GM21447 (cell line): ENCODE measurements around the gene UBA52.
"Not testable (repeated sequence)": the region's sequence is repeated elsewhere in the genome, so short reads cannot be mapped to it uniquely, and the experiment has no call there.

ENCODE experiments used
- ATAC-seq: cut with Tn5 transposase; IDR thresholded peaks from one replicate; pipeline ENCODE4 v1.9.1; 2021; ENCODE audit not compliant: unreplicated experiment

The UBA52 gene

GRCh38 chr19:18571564-18572344 lies at the start of gene UBA52:
Gene UBA52 (plus strand): TSS chr19:18571857. CDS start chr19:18573301, 1,444 bp downstream.
- ATAC-seq: peak; percentile 89

DNA sequence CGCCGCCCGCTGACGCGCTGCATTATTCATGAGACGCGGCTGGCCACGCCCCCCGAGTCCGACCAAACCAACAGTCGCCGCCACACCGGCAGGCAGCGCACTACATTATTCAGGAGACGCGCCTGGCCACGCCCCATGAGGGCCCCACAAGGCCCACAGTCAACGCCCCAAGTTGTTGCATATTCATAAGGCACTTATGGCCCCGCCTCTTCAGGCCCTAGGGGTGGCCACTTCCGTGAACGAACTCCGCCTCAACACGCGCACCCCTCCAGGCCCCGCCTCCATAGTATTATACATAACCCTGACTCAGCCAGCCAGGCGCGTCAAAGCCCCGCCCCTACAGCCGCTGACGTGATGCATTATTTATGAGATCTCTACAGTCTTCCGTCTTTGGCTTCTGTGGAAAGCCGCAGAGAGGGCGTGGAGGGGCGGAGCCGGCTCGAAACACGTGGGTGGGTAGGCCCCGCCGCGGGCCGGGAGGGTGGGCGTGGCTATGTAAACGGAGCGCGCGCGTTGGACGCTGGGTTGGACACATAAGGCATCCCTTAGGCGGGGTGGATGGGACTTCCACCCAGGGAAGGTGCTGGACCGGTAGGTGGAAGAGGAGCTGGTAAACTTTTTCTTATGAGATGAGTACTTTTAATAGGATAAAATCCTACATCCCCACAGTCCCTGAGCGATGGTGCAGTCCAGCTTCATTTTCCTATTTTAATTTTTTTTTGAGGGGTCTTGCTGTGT lies 49.4 kb upstream of the UBA52 start:
- peak; percentile 87 for ATAC-seq

GRCh38 chr19:18522862-18523440 lies 48.7 kb upstream of the UBA52 start:
- ATAC-seq: not testable (repeated sequence)

DNA sequence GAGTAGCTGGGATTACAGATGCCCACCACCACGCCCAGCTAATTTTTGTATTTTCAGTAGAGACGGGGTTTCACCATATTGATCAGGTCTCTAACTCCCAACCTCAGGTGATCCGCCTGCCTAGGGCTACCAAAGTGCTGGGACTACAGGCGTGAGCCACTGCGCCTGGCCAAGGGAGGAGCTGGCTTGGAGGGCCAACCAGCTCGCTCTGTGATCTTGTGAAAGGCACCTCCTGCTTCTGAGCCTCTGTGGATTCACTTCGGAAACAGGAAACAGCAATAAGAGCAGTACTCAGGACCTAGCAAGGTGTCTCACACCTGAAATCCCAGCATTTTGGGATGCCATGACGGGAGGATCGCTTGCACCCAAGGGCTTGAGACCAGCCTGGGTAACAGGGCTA lies 47.8 kb upstream of the UBA52 start:
- ATAC-seq: no peak

GRCh38 chr19:18526316-18526715 lies 45.3 kb upstream of the UBA52 start:
- ATAC-seq: no peak

DNA sequence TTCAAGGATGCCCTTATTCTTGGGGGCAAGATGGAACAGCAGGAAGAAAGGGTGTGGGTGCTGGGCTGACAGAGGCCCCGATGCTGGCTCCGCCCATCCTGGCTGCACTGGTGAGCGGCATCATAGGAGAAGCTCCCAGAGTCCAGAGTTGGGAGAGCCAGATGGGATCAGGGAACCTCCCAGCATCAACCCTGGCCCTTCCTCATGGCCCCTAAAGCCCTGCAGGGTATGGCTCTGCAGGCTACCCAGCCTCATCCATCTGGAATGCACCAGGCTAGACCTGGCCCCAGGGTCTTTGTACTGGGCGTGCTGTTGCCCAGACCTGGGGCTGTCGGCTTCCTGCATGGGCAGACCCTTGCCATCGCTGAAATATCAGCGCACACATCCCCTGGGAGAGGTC lies 41.9 kb upstream of the UBA52 start:
- ATAC-seq: no peak

DNA sequence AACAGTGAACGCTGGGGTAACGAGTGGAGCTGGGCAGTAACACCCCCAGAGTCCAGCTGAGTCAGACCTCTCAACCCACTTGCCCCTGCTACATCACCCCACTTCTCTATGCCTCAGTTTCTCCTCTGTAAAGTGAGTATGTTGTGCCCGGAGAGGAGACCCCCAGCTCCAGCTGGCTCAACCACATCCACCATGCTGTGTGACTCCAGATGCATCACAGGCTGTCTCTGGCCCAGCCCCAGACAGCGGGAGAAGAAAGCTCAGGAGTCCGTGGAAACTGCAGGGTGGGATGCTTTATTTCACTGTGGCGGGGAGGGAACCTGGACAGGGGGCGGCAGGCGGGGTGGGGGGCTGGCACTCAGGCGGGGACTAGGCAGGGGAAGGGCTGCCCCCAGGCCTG lies 40.2 kb upstream of the UBA52 start:
- no peak for ATAC-seq

DNA sequence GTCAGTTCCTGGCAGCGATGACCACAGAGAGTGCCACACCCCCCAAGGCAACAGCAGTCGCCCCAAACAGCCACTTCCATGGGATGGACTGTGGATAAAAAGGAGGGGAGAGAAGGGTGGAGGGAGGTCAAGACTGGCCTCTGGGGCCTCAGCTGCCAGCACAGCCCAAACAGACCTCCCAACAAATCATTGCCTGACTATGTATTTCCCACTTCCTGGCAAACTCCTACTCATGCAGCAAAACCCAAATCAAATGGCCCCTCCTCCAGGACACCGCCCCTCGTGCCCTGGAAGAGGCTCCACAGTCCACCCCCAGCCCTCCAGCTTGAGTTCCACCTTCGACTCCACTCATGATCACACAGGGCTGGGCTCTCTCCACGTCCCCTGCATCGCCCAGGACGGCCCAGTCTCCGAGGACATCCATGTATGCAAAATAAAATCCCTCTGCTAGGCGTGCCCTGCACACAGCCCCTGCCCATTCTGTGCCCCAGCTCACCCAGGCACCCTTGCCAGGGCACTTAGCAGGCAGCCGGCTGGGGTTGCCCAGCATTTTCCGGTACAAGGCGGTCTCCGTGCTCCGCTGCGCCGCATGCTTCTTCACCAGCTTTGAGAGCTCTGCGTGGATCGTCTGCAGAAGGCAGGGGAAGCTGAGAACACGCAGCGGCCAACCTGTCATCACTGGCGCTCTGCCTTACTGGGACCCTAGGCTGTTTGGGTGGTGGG lies 39.3 kb upstream of the UBA52 start:
- ATAC-seq: no peak

DNA sequence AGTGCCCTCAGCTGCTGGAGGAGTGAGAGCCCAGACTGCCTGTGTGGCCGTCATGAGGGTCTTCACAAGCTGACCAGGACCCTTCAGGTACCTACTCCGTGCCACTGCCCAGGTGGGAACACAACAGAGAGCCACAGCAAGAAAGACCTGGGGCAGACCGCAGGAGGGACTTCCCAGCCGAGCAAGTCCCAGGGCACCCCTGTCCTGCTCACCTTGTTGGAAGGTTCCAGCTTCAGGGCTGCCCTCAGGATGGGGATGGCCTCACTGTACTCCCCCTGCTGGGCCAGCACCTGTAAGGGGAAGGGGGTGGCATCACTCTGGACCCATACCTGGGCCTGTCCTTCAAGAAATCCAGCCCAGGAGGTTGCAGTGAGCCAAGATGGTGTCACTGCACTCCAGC lies 38.6 kb upstream of the UBA52 start:
- no peak for ATAC-seq

DNA sequence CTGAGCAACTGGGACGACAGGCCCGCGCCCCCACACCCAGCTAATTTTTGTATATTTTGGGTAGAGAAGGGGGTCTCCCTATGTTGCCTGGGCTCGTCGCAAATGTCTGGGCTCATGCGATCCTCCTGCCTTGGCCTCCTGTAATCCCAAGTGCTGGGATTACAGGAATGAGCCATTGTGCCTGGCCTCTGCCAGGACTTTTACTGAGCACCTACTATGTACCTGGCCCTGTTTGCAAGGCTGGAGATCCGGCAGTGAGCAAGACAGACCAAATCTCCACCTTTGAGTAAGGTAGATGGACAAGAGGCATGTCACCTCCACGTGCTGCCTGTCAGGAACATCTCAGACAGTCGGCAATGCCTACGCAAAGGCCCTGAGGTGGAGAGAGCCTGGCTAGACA lies 35.2 kb upstream of the UBA52 start:
- ATAC-seq: no peak

DNA sequence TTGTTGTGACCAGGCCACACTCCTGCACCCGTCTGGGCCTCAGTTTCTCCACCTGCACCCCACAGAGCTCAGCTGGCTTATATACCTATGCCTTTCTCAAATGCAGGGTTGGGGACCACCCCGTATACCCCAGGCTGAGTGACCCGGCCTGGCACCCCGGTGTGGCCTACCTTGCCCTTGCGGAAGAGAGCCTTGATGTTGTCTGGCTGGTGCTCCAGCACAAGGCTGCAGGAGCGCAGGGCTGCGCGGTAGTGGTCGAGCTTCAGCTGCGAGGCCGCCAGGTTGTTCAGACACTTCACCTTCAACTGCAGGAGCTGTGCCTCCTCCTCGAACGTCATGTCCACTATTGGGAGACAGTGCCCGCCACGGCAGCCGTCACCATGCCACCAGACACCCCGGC lies 34.2 kb upstream of the UBA52 start:
- ATAC-seq: no peak

- no peak for ATAC-seq
These were observed 33.5 kb upstream of the UBA52 start for GRCh38 chr19:18538115-18538514.

DNA sequence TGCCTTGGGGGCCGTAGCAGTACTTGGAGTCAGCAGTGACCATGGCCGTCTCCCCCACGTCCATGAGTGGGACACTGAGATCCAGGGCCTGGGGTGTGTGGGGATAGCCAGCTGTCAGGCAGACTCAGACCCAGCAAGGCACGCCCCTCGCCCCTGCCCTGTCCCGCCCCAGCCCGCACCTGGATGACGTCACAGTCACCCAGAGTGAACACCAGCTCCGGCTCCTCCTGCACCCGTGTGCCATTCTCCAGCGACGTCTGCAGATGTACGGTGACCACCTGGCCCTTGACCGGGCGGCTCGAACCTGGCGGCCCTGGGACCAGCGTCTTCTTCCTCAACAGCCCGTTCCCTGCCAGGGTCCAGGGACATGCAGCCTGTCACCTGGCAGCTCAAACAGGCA lies 32.3 kb upstream of the UBA52 start:
- ATAC-seq: no peak

- not testable (repeated sequence) for ATAC-seq
These were observed 31.5 kb upstream of the UBA52 start for GRCh38 chr19:18540200-18540599.

- ATAC-seq: no peak
These were observed 30.2 kb upstream of the UBA52 start for GRCh38 chr19:18541258-18541991.

DNA sequence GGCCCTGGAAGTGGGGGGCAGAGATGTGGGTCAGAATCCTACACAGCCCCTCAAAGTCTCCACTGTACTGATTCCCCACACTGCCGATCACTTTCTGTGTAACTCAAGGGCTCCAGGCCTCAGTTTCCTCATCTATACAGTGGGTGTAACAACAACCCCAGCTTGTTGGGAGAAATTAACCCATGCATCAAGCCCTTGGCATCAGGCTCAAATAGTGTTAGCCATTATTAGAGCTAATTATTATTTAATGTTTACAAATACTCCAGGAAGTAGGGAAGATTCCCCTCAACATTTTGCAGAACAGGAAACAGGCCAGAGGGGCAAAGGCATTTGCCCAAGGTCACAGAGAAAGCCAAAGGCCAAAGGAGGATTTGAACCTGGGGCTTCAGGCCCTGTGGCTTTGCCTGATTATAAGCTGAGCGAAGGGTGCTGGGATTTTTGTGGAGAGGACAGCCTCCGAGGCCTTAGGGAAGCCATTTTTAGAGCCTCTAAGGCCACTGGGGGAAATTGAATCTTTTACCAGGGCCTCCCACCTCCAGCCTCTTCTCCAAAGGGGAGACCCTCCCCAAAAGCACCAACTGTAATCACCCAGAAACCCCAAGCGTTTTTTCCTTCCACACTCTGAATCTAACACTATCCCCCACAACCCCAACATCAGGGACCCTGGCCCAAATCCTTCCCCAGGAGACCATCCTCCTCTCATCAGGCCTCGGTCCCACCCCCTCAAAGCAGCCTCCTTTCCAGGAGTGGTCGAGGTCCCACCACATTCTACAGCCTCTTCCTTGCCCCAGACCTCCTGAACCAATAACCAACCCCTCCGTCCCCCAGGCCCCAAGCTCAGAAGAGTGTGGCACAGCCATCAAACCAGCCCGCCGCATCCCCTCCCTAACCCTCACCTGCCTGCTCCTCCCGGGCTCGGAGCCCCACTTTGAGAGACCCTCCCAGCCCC lies 29.4 kb upstream of the UBA52 start:
- no peak for ATAC-seq

- ATAC-seq: peak; percentile 81
These were observed 28.5 kb upstream of the UBA52 start, which contains the start of gene FKBP8 for GRCh38 chr19:18542941-18543813. Gene FKBP8 (minus strand): TSS chr19:18543573. CDS start chr19:18541970, 1,603 bp downstream.

DNA sequence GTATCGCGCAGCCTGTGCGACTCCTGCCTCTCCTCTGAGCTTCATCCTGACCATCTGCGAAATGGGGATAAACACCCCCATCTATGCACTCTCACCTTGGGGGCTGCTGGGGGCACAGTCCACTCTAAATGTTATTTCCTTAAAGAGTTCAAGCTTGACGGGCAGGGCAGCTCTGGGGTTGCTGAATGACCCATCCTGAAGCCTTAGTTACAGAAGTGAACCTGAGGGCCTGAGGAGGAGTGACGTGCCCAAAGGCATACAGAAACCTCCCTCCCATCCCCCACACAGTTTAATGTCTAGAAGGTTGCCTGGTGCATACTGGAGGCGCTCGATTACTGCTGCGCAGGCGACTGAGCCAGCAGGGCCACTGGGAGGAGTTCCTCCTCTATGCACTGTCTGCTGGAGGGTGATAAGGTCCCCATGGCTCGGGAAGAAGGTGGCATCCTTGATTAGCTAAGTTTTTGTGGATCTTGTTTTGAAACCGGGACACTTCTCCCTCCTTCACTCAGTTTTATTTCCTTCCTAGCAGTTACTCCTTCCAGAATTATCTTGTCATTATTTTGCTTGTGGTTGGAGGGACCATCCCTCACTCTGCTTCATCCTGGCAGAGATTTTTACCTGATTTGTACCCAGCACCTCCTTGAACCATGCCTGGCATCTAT lies 27.7 kb upstream of the UBA52 start:
- ATAC-seq: peak; percentile 80
